MCF 10A (cell line): ENCODE results near the gene DHRS3. TPM values are rescaled to one million over a fixed set of nuclear protein-coding genes. Genes with fewer than 3 reads are reported as not detected.
A peak's percentile ranks its signal among the peaks of the same experiment; 100 is the strongest.

Experiments used
- Bru-seq: library from RNA; stranded (reverse); fragments of 400-500 nt; gene quantifications from one replicate; lab custom pipeline; 2021; lab: Mats Ljungman, UMichigan
- BruChase-seq, 2 experiments: library from RNA; stranded (reverse); fragments of 400-500 nt; gene quantifications; one replicate each; lab custom pipeline; 2021; lab: Mats Ljungman, UMichigan
- BruUV-seq: library from RNA; stranded (reverse); fragments of 400-500 nt; replicated peaks from 2 replicates; lab custom pipeline; 2021; lab: Mats Ljungman, UMichigan
- CTCF ChIA-PET: fragments of 300-600 bp; sonication (Branson Sonifier 250); formaldehyde crosslinking; extraction: SDS; loops from one replicate; lab custom pipeline; 2021; ENCODE audit warnings: antibody characterized with exemption, inconsistent platforms; lab: Yijun Ruan, JAX
- POLR2A ChIA-PET: fragments of 300-600, 350-650 bp; sonication (Branson Sonifier 250); formaldehyde crosslinking; extraction: SDS; loops from one replicate; lab custom pipeline; 2020; ENCODE audit warnings: antibody characterized with exemption, inconsistent platforms; lab: Yijun Ruan, JAX
- DNase-seq: peaks from one replicate; pipeline ENCODE4 v3.0.0-alpha.2; 2018; ENCODE audit not compliant: unreplicated experiment
- H3K27ac Mint-ChIP-seq: one replicate; pipeline ENCODE4 v1.8.0; 2022; ENCODE audit warnings: mild to moderate bottlenecking, low read depth, mixed read lengths; ENCODE audit not compliant: unreplicated experiment
- H3K27me3 Mint-ChIP-seq: one replicate; pipeline ENCODE4 v1.8.0; 2022; ENCODE audit warnings: mixed read lengths; ENCODE audit not compliant: insufficient read depth, unreplicated experiment
- H3K36me3 Mint-ChIP-seq: one replicate; pipeline ENCODE4 v1.8.0; 2022; ENCODE audit warnings: mild to moderate bottlenecking, moderate library complexity, mixed read lengths; ENCODE audit not compliant: insufficient read depth, unreplicated experiment
- H3K4me1 Mint-ChIP-seq: one replicate; pipeline ENCODE4 v1.8.0; 2022; ENCODE audit warnings: mixed read lengths; ENCODE audit not compliant: insufficient read depth, unreplicated experiment
- H3K4me3 Mint-ChIP-seq: one replicate; pipeline ENCODE4 v1.8.0; 2022; ENCODE audit warnings: mild to moderate bottlenecking, moderate library complexity, mixed read lengths; ENCODE audit not compliant: unreplicated experiment
- H3K9me3 Mint-ChIP-seq: one replicate; pipeline ENCODE4 v1.8.0; 2022; ENCODE audit warnings: mixed read lengths; ENCODE audit not compliant: unreplicated experiment
- intact Hi-C: fragments of 100-400 bp; cut with micrococcal nuclease; formaldehyde crosslinking; loops from 2 replicates; pipeline ENCODE4 v1.14.1; 2022
- long read RNA-seq: library from polyadenylated mRNA; stranded (forward); transcript quantifications from one replicate; pipeline ENCODE4 v2.0.0, GENCODE V29; 2022
- total RNA-seq: library from RNA; stranded (reverse); gene quantifications from 2 replicates; pipeline ENCODE4 v1.2.3, GENCODE V29; 2022
- TF ChIP-seq, protein P1 (sequence below): fragments of 200-600 bp; IDR thresholded peaks from one replicate; pipeline ENCODE4 v1.8.0; 2022; ENCODE audit warnings: antibody characterized with exemption, mild to moderate bottlenecking; ENCODE audit not compliant: unreplicated experiment

The DHRS3 gene, protein sequence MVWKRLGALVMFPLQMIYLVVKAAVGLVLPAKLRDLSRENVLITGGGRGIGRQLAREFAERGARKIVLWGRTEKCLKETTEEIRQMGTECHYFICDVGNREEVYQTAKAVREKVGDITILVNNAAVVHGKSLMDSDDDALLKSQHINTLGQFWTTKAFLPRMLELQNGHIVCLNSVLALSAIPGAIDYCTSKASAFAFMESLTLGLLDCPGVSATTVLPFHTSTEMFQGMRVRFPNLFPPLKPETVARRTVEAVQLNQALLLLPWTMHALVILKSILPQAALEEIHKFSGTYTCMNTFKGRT
- total RNA-seq: 1.4 and 1.5 TPM in 2 replicates
- percentile 22 among the genes with signal in this experiment for Bru-seq, nascent RNA
- BruChase-seq, experiment 1, labeled RNA remaining after a 6-hour chase: percentile 27 among the genes with signal in this experiment
- BruChase-seq, experiment 2, labeled RNA remaining after a 2-hour chase: percentile 25 among the genes with signal in this experiment
- long read RNA-seq, partial matches to known transcripts: 0 of 3 reads
- long read RNA-seq, other reads (novel, unspliced or antisense): 2 of 3 reads

DNA sequence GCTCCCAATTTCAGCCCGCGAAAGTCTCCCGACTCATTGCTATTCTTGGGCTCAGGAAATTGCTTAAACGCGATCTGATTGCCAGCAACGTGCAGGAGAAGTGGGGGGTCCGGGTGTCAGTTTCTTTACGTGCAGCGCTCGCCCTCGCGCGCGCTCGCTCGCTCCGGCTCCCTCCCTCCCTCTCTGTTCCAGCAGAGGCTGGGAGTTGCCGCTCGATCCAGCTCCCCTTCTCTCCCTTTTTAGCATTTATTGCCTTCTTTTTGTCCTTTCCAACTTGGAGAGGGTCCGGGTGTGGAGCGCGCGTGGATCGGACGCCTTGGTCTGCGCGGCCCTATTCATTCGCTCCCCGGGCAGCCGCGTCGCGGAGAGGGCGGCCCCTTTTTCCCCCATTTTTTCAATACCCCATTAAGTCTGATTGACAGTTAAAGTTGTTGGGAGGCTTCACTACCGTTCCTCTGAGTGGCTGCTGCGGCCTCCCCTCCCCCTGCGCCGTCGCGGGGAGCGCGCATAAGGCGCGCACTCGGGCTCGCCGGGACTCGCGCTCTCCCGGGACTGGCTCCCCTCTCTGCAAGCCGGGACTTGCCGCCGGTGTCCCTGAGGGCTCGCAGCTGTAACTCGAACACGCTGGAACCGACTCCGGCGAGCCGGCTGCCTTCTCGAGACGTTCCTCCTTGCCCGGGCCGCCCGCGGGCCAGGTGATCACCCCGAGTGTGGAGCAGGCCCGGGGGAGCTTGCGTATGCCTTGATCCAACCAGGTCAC lies at the start of gene DHRS3:
Gene DHRS3, minus strand, starts transcription at position 310 of the 760 bp plus-strand sequence. CDS start 862 bp downstream, outside the sequence.
- Mint-ChIP-seq H3K27ac (peak within 1 kb of the TSS; percentile 78), H3K9me3 (no peaks in the 10 kb centered on the region), H3K36me3 (peaks cover 7% of the 10 kb centered on the region), H3K4me1 (peaks cover 29% of the 10 kb centered on the region), H3K4me3 (peak within 1 kb of the TSS; percentile 95), H3K27me3 (no peaks in the 10 kb centered on the region)
- TF ChIP-seq, protein P1, sequence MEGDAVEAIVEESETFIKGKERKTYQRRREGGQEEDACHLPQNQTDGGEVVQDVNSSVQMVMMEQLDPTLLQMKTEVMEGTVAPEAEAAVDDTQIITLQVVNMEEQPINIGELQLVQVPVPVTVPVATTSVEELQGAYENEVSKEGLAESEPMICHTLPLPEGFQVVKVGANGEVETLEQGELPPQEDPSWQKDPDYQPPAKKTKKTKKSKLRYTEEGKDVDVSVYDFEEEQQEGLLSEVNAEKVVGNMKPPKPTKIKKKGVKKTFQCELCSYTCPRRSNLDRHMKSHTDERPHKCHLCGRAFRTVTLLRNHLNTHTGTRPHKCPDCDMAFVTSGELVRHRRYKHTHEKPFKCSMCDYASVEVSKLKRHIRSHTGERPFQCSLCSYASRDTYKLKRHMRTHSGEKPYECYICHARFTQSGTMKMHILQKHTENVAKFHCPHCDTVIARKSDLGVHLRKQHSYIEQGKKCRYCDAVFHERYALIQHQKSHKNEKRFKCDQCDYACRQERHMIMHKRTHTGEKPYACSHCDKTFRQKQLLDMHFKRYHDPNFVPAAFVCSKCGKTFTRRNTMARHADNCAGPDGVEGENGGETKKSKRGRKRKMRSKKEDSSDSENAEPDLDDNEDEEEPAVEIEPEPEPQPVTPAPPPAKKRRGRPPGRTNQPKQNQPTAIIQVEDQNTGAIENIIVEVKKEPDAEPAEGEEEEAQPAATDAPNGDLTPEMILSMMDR: no peak
- CTCF ChIA-PET: interaction anchor here (0.6 to 1.8 kb wide), 9 partner anchors 17 to 329 kb away, joined by 3 to 6 read pairs (median 3); no protein-coding TSS in a partner anchor
- BruUV-seq: no TSS peak
- peak; percentile 92 for DNase-seq
- intact Hi-C loops: loop anchor here (5.0 kb wide), 2 partner anchors 66 to 141 kb away; no protein-coding TSS in a partner anchor
- POLR2A ChIA-PET: interaction anchor here (0.6 to 5.3 kb wide), 17 partner anchors 14 to 982 kb away, joined by 3 to 53 read pairs (median 4); no protein-coding TSS in a partner anchor

DNA sequence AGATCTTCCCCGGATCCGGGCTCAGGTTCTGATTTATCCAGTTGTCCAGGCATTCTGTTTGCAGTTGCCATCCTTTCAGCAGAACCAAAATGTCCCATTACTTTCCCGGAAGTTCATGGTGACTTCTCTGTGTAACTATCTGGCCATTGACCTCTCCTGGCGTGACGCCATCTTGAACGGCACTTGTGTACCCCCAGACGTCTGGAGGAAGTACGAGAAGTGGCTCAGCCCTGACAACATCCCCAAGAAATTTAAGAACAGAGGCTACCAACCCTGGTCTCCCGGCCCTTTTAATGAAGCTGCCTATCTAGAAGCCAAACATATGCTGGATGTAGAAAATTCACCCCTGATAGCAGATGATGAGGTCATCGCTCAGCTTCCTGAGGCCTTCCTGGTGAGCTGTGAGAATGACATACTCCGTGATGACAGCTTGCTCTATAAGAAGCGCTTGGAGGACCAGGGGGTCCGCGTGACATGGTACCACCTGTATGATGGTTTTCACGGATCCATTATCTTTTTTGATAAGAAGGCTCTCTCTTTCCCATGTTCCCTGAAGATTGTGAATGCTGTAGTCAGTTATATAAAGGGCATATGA lies 48.2 kb upstream of the DHRS3 start:
- TF ChIP-seq, protein P1: no peak
- Mint-ChIP-seq H3K9me3 (no peaks in the 10 kb centered on the region), H3K4me3 (no peak overlapping the region), H3K4me1 (no peaks in the 10 kb centered on the region), H3K36me3 (no peaks in the 10 kb centered on the region), H3K27ac (no peak overlapping the region), H3K27me3 (peaks cover 15% of the 10 kb centered on the region)
- ChIA-PET CTCF (interaction anchor here (1.1 to 3.1 kb wide), 3 partner anchors 8 to 56 kb away, joined by 3 to 23 read pairs (median 3); no protein-coding TSS in a partner anchor), POLR2A (no interaction called here)
- no peak for DNase-seq
- intact Hi-C loops: no loop called here
- BruUV-seq: no TSS peak

DNA sequence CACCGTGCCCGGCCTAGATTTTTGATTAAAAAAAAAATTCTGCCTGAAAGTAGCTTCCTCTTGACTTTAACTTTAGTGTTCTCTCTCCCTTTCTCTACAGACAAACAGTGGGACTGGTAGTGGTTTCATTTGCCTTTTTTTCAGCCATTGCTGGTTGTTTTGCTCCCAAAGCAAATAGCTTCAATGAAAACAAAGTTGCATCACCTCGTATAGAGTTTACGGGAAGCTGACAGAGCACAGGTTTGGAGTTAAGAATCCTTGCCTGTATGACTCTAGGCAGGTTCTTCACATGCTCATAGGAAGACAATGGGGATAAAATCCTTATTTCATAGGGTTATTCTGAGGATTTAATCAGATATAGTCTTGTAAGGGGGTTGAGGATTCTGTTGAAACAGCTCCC lies 47.5 kb upstream of the DHRS3 start:
- no TSS peak for BruUV-seq

More for the DNA sequence above, 47.5 kb upstream of the DHRS3 start:
- no peaks in the 10 kb centered on the region for H3K9me3 Mint-ChIP-seq
- H3K4me3 Mint-ChIP-seq: no peak overlapping the region
- ChIA-PET CTCF (interaction anchor here (1.1 to 1.3 kb wide), 3 partner anchors 9 to 57 kb away, joined by 3 to 4 read pairs (median 3); no protein-coding TSS in a partner anchor), POLR2A (no interaction called here)
- intact Hi-C loops: no loop called here
- no peak for DNase-seq
- no peak overlapping the region for H3K27ac Mint-ChIP-seq
- peaks cover 16% of the 10 kb centered on the region for H3K27me3 Mint-ChIP-seq
- H3K4me1 Mint-ChIP-seq: no peaks in the 10 kb centered on the region
- H3K36me3 Mint-ChIP-seq: no peaks in the 10 kb centered on the region
- TF ChIP-seq, protein P1: no peak
